Smooth muscle cell (in vitro differentiated cells): ENCODE results near the gene SNRNP27. TPM values are rescaled to one million over a fixed set of nuclear protein-coding genes. Genes with fewer than 3 reads are reported as not detected.

ENCODE experiments used
- DNase-seq: peaks from one replicate; lab custom pipeline; 2025; ENCODE audit not compliant: unreplicated experiment; lab: John Stamatoyannopoulos, UW
- H2AFZ ChIP-seq: fragments of 200-600 bp; sonication (generic); 2 replicates; pipeline ENCODE4 v1.6.0; 2016; ENCODE audit warnings: antibody characterized with exemption, low read depth, mild to moderate bottlenecking
- H3F3A ChIP-seq: fragments of 200-600 bp; sonication (generic); 2 replicates; pipeline ENCODE4 v1.6.0; 2017; ENCODE audit warnings: antibody characterized with exemption, low read depth
- H3K27ac ChIP-seq: fragments of 200-600 bp; sonication (generic); 2 replicates; pipeline ENCODE4 v1.5.1; 2016; ENCODE audit warnings: low read depth, mild to moderate bottlenecking
- H3K27me3 ChIP-seq: fragments of 200-600 bp; sonication (generic); 2 replicates; pipeline ENCODE4 v1.6.1; 2016; ENCODE audit warnings: low read depth, mild to moderate bottlenecking
- H3K36me3 ChIP-seq: fragments of 200-600 bp; sonication (generic); 2 replicates; pipeline ENCODE4 v1.5.1; 2016; ENCODE audit warnings: low read depth
- H3K4me1 ChIP-seq: fragments of 200-600 bp; sonication (generic); 2 replicates; pipeline ENCODE4 v1.5.1; 2016; ENCODE audit warnings: low read depth
- H3K4me2 ChIP-seq: fragments of 200-600 bp; sonication (generic); 2 replicates; pipeline ENCODE4 v1.6.0; 2016; ENCODE audit warnings: mild to moderate bottlenecking
- H3K4me3 ChIP-seq: fragments of 200-600 bp; sonication (generic); 2 replicates; pipeline ENCODE4 v1.5.1; 2016; ENCODE audit warnings: mild to moderate bottlenecking
- H3K79me2 ChIP-seq: fragments of 200-600 bp; sonication (generic); 2 replicates; pipeline ENCODE4 v1.6.0; 2016; ENCODE audit warnings: low read depth, mild to moderate bottlenecking
- H3K9ac ChIP-seq: fragments of 200-600 bp; sonication (generic); 2 replicates; pipeline ENCODE4 v1.6.0; 2016; ENCODE audit warnings: low read depth
- H3K9me3 ChIP-seq: fragments of 200-600 bp; sonication (generic); replicated peaks from 2 replicates; pipeline ENCODE4 v1.5.1; 2016; ENCODE audit warnings: low read depth
- H4K20me1 ChIP-seq: fragments of 200-600 bp; sonication (generic); 2 replicates; pipeline ENCODE4 v1.6.0; 2016; ENCODE audit warnings: low read depth
- CTCF ChIP-seq: fragments of 200-600 bp; sonication (generic); IDR thresholded peaks from 2 replicates; pipeline ENCODE4 v1.5.1; 2017; ENCODE audit warnings: borderline replicate concordance, mild to moderate bottlenecking, antibody characterized with exemption; ENCODE audit not compliant: insufficient read depth, poor library complexity, severe bottlenecking
- WGBS: methylation state at CpG from one replicate; pipeline ENCODE4 v1.1.7; 2016; ENCODE audit warnings: low lambda C conversion rate; 5-methylcytosine and 5-hydroxymethylcytosine counted together
- polyA plus RNA-seq: library from polyadenylated mRNA; unstranded; fragments of >200 nt; fragmentation: Nextera tagmentation; extraction: Ambion mirVana; gene quantifications from 2 replicates; pipeline ENCODE4 v1.2.1, GENCODE V29; 2016
- total RNA-seq: library from RNA; depleted of rRNA; stranded (reverse); fragments of >200 nt; gene quantifications from 2 replicates; pipeline ENCODE4 v1.2.3, GENCODE V29; 2014

SNRNP27 gene
- total and polyA plus RNA-seq, 2 experiments from 2014 or later = 81.8 to 97.8 TPM

- WGBS = 95% methylated on average over 3 of the region's 3 CpGs
- Histone ChIP-seq H2AFZ (no peak overlapping the region), H3K36me3 (peaks cover 8% of the 10 kb centered on the region), H3K9ac (no peak overlapping the region), H3K79me2 (peaks cover 21% of the 10 kb centered on the region), H3K4me2 (no peak overlapping the region), H3K27ac (peak overlapping the region; percentile 57), H3K9me3 (no peaks in the 10 kb centered on the region), H4K20me1 (no peaks in the 10 kb centered on the region), H3K4me1 (peaks cover 14% of the 10 kb centered on the region), H3F3A (no peaks in the 10 kb centered on the region), H3K27me3 (no peaks in the 10 kb centered on the region), H3K4me3 (peak overlapping the region; percentile 5)
- no peak for TF ChIP-seq CTCF
- no peak for DNase-seq
Observed at GRCh38 chr2:69918401-69918800, 24.6 kb downstream of the SNRNP27 start.

- Histone ChIP-seq H3K4me1 (no peaks in the 10 kb centered on the region), H3F3A (no peaks in the 10 kb centered on the region), H3K9me3 (no peaks in the 10 kb centered on the region), H3K4me2 (no peak overlapping the region), H3K36me3 (peaks cover 8% of the 10 kb centered on the region), H3K9ac (no peak overlapping the region), H2AFZ (no peak overlapping the region), H3K27ac (no peak overlapping the region), H3K79me2 (no peaks in the 10 kb centered on the region), H4K20me1 (no peaks in the 10 kb centered on the region), H3K27me3 (no peaks in the 10 kb centered on the region), H3K4me3 (no peak overlapping the region)
- TF ChIP-seq CTCF = no peak
- DNase-seq = no peak
- WGBS = 98% methylated on average over 3 of the region's 3 CpGs
Observed at GRCh38 chr2:69923116-69923515, 29.4 kb downstream of the SNRNP27 start.

GRCh38 chr2:69926849-69927515 lies 33.2 kb downstream of the SNRNP27 start:
- no peak overlapping the region for H3K9ac ChIP-seq
- WGBS = 97% methylated on average over 3 of the region's 3 CpGs
- no peak overlapping the region for H3K4me3 ChIP-seq
- no peak overlapping the region for H3K4me2 ChIP-seq
- TF ChIP-seq CTCF = no peak
- H3K36me3 ChIP-seq = no peaks in the 10 kb centered on the region
- no peaks in the 10 kb centered on the region for H3K27me3 ChIP-seq
- no peak for DNase-seq
- no peak overlapping the region for H3K27ac ChIP-seq
- no peaks in the 10 kb centered on the region for H3F3A ChIP-seq
- H4K20me1 ChIP-seq = no peaks in the 10 kb centered on the region
- no peaks in the 10 kb centered on the region for H3K79me2 ChIP-seq
- H2AFZ ChIP-seq = no peak overlapping the region
- no peaks in the 10 kb centered on the region for H3K4me1 ChIP-seq
- no peaks in the 10 kb centered on the region for H3K9me3 ChIP-seq
